Measurements from ENCODE around the gene NAV2. TPM values are rescaled to one million over a fixed set of nuclear protein-coding genes. Genes with fewer than 3 reads are reported as not detected.

Gene NAV2
- total RNA-seq, 1 experiment from 2014 or later: 46.3 TPM

- peak; percentile 41 for DNase-seq
- Histone ChIP-seq H3K56ac (ENCODE audit: insufficient read length, low read depth, low read length) (no peak overlapping the region), H2AK5ac (ENCODE audit: insufficient read length, low read length) (no peak overlapping the region), H3K4me1 (ENCODE audit: insufficient read depth, low read length) (peaks cover 21% of the 10 kb centered on the region), H2BK120ac (ENCODE audit: low read depth, low read length, poor library complexity, severe bottlenecking) (no peak overlapping the region), H3T11ph (ENCODE audit: low read length) (no peak overlapping the region), H3K27me3 (ENCODE audit: insufficient read depth, low read length) (no peaks in the 10 kb centered on the region), H3K14ac (ENCODE audit: insufficient read depth, low read length) (peak overlapping the region; percentile 87), H2BK12ac (ENCODE audit: insufficient read length, low read depth, low read length) (no peak overlapping the region), H3K18ac (ENCODE audit: insufficient read length, low read depth, low read length) (peak overlapping the region; percentile 68), H3K4me2 (ENCODE audit: insufficient read depth, insufficient read length, low read length) (peak overlapping the region; percentile 83), H3K4ac (ENCODE audit: low read depth, low read length) (no peak overlapping the region; the same call in 1 of the 2 replicates), H4K5ac (ENCODE audit: insufficient read length, low read depth, low read length) (no peak overlapping the region), H2BK5ac (ENCODE audit: insufficient read length, low read length) (no peak overlapping the region), H4K8ac (replicated peaks; ENCODE audit: insufficient read length, low read depth, low read length) (no peak overlapping the region), H4K20me1 (ENCODE audit: control insufficient read depth, insufficient read depth, insufficient read length) (no peaks in the 10 kb centered on the region), H3K23me2 (ENCODE audit: insufficient read length, low read depth, low read length, poor library complexity, severe bottlenecking) (peaks cover 18% of the 10 kb centered on the region), H3K9me3 (ENCODE audit: control insufficient read depth, low read depth, low read length) (no peaks in the 10 kb centered on the region), H3K23ac (ENCODE audit: insufficient read length, low read depth, low read length) (no peak overlapping the region), H3K27ac (ENCODE audit: insufficient read length, low read depth, low read length) (no peak overlapping the region), H2BK20ac (ENCODE audit: low read depth, low read length, poor library complexity, severe bottlenecking) (no peak overlapping the region), H3K79me2 (ENCODE audit: insufficient read depth, low read length) (peaks cover 17% of the 10 kb centered on the region; the same call in 1 of the 2 replicates), H3K9ac (ENCODE audit: extremely low read depth, insufficient read length, low read length) (peak overlapping the region; percentile 79), H2AFZ (ENCODE audit: low read length) (no peak overlapping the region), H2BK15ac (ENCODE audit: low read depth, low read length) (no peak overlapping the region), H4K91ac (ENCODE audit: insufficient read length, low read depth, low read length) (no peak overlapping the region), H3K79me1 (ENCODE audit: insufficient read depth, low read depth, low read length, poor library complexity, severe bottlenecking) (peaks cover 3% of the 10 kb centered on the region)
- peaks cover 0 to 5% of the 10 kb centered on the region in 2 experiments; a peak in 2 of 5 replicates for H3K9me3 Mint-ChIP-seq
- WGBS (ENCODE audit: extremely low coverage, insufficient read length, low lambda C conversion rate): no CpG with 5 or more reads among the region's 29 CpGs
- peaks cover 10 to 25% (median 14%) of the 10 kb centered on the region in 3 experiments; a peak in 6 of 7 replicates for H3K36me3 Mint-ChIP-seq (ENCODE audit: insufficient read depth in 1 of 3, low read depth in 3 of 3)
- H3K27me3 Mint-ChIP-seq (ENCODE audit: low read depth): peaks cover 16% of the 10 kb centered on the region
- H3K4me3 Mint-ChIP-seq: peak overlapping the region; percentile 87 to 90
- H3K4me1 Mint-ChIP-seq: peaks cover 71 to 74% of the 10 kb centered on the region in 2 experiments
- H3K27ac Mint-ChIP-seq: peak overlapping the region; percentile 79 to 94 (median 94)
- no peak for TF ChIP-seq CTCF (conservative IDR thresholded peaks at IDR 0.05)
Measured at GRCh38 chr11:19777377-19778102, 64.9 kb downstream of the NAV2 start.
